GM23338 (cell line): ENCODE results near the gene WDR54. TPM values are rescaled to one million over a fixed set of nuclear protein-coding genes. Genes with fewer than 3 reads are reported as not detected.

Experiments used
- ATAC-seq: fragments of 200-7000 bp; cut with Tn5 transposase; 3 replicates; pipeline ENCODE4 v1.9.1; 2020
- DNase-seq: peaks from one replicate; pipeline ENCODE4 v3.0.0-alpha.2; 2015; ENCODE audit warnings: low spot score
- H2AFZ ChIP-seq: fragments of 200-600 bp; sonication (generic); 2 replicates; pipeline ENCODE4 v1.8.0; 2016; ENCODE audit warnings: antibody characterized with exemption, mild to moderate bottlenecking, moderate library complexity
- H3F3A ChIP-seq: fragments of 200-600 bp; sonication (generic); replicated peaks from 2 replicates; pipeline ENCODE4 v1.8.0; 2017; ENCODE audit warnings: antibody characterized with exemption, mixed run types, low read depth
- H3K27ac ChIP-seq: fragments of 200-600 bp; sonication (generic); 2 replicates; pipeline ENCODE4 v1.6.1; 2016; ENCODE audit warnings: low read depth
- H3K27me3 ChIP-seq: fragments of 200-600 bp; sonication (generic); 2 replicates; pipeline ENCODE4 v1.8.0; 2016; ENCODE audit warnings: mild to moderate bottlenecking, mixed run types, moderate library complexity; ENCODE audit not compliant: insufficient read depth
- H3K36me3 ChIP-seq: fragments of 200-600 bp; sonication (generic); 2 replicates; pipeline ENCODE4 v1.8.0; 2016; ENCODE audit warnings: mild to moderate bottlenecking; ENCODE audit not compliant: insufficient read depth
- H3K4me1 ChIP-seq: fragments of 200-600 bp; sonication (generic); 2 replicates; pipeline ENCODE4 v1.8.0; 2016; ENCODE audit warnings: mild to moderate bottlenecking, moderate library complexity; ENCODE audit not compliant: insufficient read depth
- H3K4me2 ChIP-seq: fragments of 200-600 bp; sonication (generic); 2 replicates; pipeline ENCODE4 v1.7.1; 2017; ENCODE audit warnings: mixed run types
- H3K4me3 ChIP-seq: fragments of 200-600 bp; sonication (generic); 2 replicates; pipeline ENCODE4 v1.6.1; 2016; ENCODE audit warnings: mixed run types
- H3K79me2 ChIP-seq: fragments of 200-600 bp; sonication (generic); replicated peaks from 2 replicates; pipeline ENCODE4 v1.8.0; 2017; ENCODE audit warnings: mild to moderate bottlenecking; ENCODE audit not compliant: insufficient read depth
- H3K9me2 ChIP-seq: fragments of 200-600 bp; sonication (generic); 2 replicates; pipeline ENCODE4 v1.8.0; 2017; ENCODE audit not compliant: insufficient read depth
- H4K20me1 ChIP-seq: fragments of 200-600 bp; sonication (generic); replicated peaks from 2 replicates; pipeline ENCODE4 v1.8.0; 2017; ENCODE audit warnings: mild to moderate bottlenecking; ENCODE audit not compliant: insufficient read depth
- H3K27ac Mint-ChIP-seq: 2 replicates; pipeline ENCODE4 v1.8.0; 2020; ENCODE audit warnings: inconsistent platforms, mild to moderate bottlenecking, moderate library complexity, mixed read lengths
- H3K27me3 Mint-ChIP-seq: 3 replicates; pipeline ENCODE4 v1.8.0; 2022; ENCODE audit warnings: low read depth, mild to moderate bottlenecking, moderate library complexity, mixed read lengths, inconsistent platforms; ENCODE audit not compliant: insufficient read depth, poor library complexity
- H3K36me3 Mint-ChIP-seq: 3 replicates; pipeline ENCODE4 v1.8.0; 2021; ENCODE audit warnings: low read depth, mild to moderate bottlenecking, inconsistent platforms, moderate library complexity, mixed read lengths
- H3K4me1 Mint-ChIP-seq: 3 replicates; pipeline ENCODE4 v1.8.0; 2020; ENCODE audit warnings: mild to moderate bottlenecking, inconsistent platforms, mixed read lengths
- H3K4me3 Mint-ChIP-seq: 3 replicates; pipeline ENCODE4 v1.8.0; 2021; ENCODE audit warnings: moderate library complexity, mild to moderate bottlenecking, inconsistent platforms, mixed read lengths
- H3K9me3 Mint-ChIP-seq: 3 replicates; pipeline ENCODE4 v1.8.0; 2020; ENCODE audit warnings: moderate library complexity, mild to moderate bottlenecking, inconsistent platforms, mixed read lengths
- CREB1 ChIP-seq: fragments of 250-450 bp; sonication (Bioruptor Pico); IDR thresholded peaks from 2 replicates; pipeline ENCODE4 v1.5.0; 2020; ENCODE audit warnings: low read depth, mild to moderate bottlenecking, moderate library complexity
- CTCF ChIP-seq, 2 experiments: fragments of 200-600 bp in 1 of 2; sonication (generic) in 1 of 2; conservative IDR thresholded peaks; 2 replicates each; pipeline versions ENCODE4 v1.5.1 to v1.6.1; 2016 to 2017; ENCODE audit warnings: antibody characterized with exemption in 2 of 2, low read depth in 2 of 2, mild to moderate bottlenecking in 2 of 2, moderate library complexity in 1 of 2
- ETS1 ChIP-seq: IDR thresholded peaks from 2 replicates; pipeline ENCODE4 v1.6.1; 2016; ENCODE audit warnings: antibody characterized with exemption
- JUNB ChIP-seq: IDR thresholded peaks from one replicate; pipeline ENCODE4 v1.6.1; 2016; ENCODE audit warnings: antibody characterized with exemption; ENCODE audit not compliant: unreplicated experiment
- NANOG ChIP-seq: IDR thresholded peaks from 2 replicates; pipeline ENCODE4 v1.6.1; 2016; ENCODE audit warnings: antibody characterized with exemption, borderline replicate concordance
- POLR2AphosphoS5 ChIP-seq: IDR thresholded peaks from 2 replicates; pipeline ENCODE4 v1.6.1; 2016; ENCODE audit warnings: antibody characterized with exemption, low read depth
- REST ChIP-seq: IDR thresholded peaks from one replicate; pipeline ENCODE4 v1.6.1; 2018; ENCODE audit warnings: antibody characterized with exemption; ENCODE audit not compliant: unreplicated experiment
- STAT1 ChIP-seq: IDR thresholded peaks from one replicate; pipeline ENCODE4 v1.6.1; 2016; ENCODE audit warnings: antibody characterized with exemption; ENCODE audit not compliant: unreplicated experiment
- polyA plus RNA-seq: library from polyadenylated mRNA; unstranded; fragments of >200 nt; fragmentation: Nextera tagmentation; extraction: Ambion mirVana; gene quantifications from 2 replicates; pipeline ENCODE4 v1.2.1, GENCODE V29; 2016
- total RNA-seq: library from RNA; depleted of rRNA; stranded (reverse); fragments of >200 nt; shearing (Covaris generic); gene quantifications from 2 replicates; pipeline ENCODE4 v1.2.3, GENCODE V29; 2014

Gene WDR54
- total and polyA plus RNA-seq, 2 experiments from 2014 or later: 41.3 to 42.6 TPM

- no peak for TF ChIP-seq NANOG
- no peak for TF ChIP-seq JUNB
- TF ChIP-seq POLR2AphosphoS5: no peak; the same call in 1 of the 2 replicates
- TF ChIP-seq CREB1 (CRISPR knock-in tag): no peak
- TF ChIP-seq CTCF (conservative IDR thresholded peaks at IDR 0.05; ENCODE audit: low read depth in 2 of 2): no peak
- TF ChIP-seq REST: no peak
- no peak for TF ChIP-seq STAT1
- no peak for TF ChIP-seq ETS1
- H3K27ac Mint-ChIP-seq: no peak overlapping the region
- no peaks in the 10 kb centered on the region for H3K4me1 Mint-ChIP-seq
- H3K27ac ChIP-seq: no peak overlapping the region
- H3K27me3 ChIP-seq: no peaks in the 10 kb centered on the region
- H3K36me3 Mint-ChIP-seq: peaks cover 75% of the 10 kb centered on the region
- H3K9me2 ChIP-seq: no peaks in the 10 kb centered on the region
- H3K4me3 Mint-ChIP-seq: no peak overlapping the region
- H3K9me3 Mint-ChIP-seq: no peaks in the 10 kb centered on the region
- 0 out of 2 replicates have a peak, but pooled peaks cover 10% of the 10 kb centered on the region for H3F3A ChIP-seq
- H3K27me3 Mint-ChIP-seq: peaks cover 11% of the 10 kb centered on the region
- ATAC-seq (no peak), DNase-seq (no peak)
- H4K20me1 ChIP-seq: peaks cover 5% of the 10 kb centered on the region; the same call in 1 of the 2 replicates
- H2AFZ ChIP-seq: no peak overlapping the region
- peaks cover 8% of the 10 kb centered on the region; the same call in 1 of the 2 replicates for H3K36me3 ChIP-seq
- H3K4me2 ChIP-seq: no peak overlapping the region
- no peaks in the 10 kb centered on the region for H3K4me1 ChIP-seq
- H3K79me2 ChIP-seq: peaks cover 4% of the 10 kb centered on the region
- H3K4me3 ChIP-seq: no peak overlapping the region
These were observed 7.1 kb downstream of the WDR54 start for GRCh38 chr2:74428675-74429074.
